ENCODE data around the gene BRWD1. TPM values are rescaled to one million over a fixed set of nuclear protein-coding genes. Genes with fewer than 3 reads are reported as not detected.

BRWD1 gene
- total RNA-seq, 1 donor from 2014 or later = 142 TPM

GRCh38 chr21:39189857-39190604, 123.4 kb downstream of the BRWD1 start:
- Histone ChIP-seq H3K27ac (ENCODE audit: low read depth, low read length) (no peak overlapping the region), H3K9ac (ENCODE audit: low read depth in 1 of 3, low read length in 3 of 3) (no peak overlapping the region), H3K4me3 (ENCODE audit: low read length in 3 of 3) (no peak overlapping the region), H3K27me3 (ENCODE audit: control insufficient read depth in 3 of 3, insufficient read depth in 3 of 3, low read length in 3 of 3) (no peaks in the 10 kb centered on the region), H3K9me3 (ENCODE audit: control insufficient read depth in 3 of 3, low read length in 3 of 3) (no peaks in the 10 kb centered on the region), H3K36me3 (ENCODE audit: control insufficient read depth in 3 of 3, insufficient read depth in 3 of 3, low read length in 3 of 3) (peaks cover 0 to 10% (median 0%) of the 10 kb centered on the region in 3 donors), H3K4me1 (ENCODE audit: control insufficient read depth in 3 of 3, insufficient read depth in 3 of 3, low read length in 3 of 3) (no peaks in the 10 kb centered on the region)

- H3K27me3 ChIP-seq (ENCODE audit: control insufficient read depth in 3 of 3, insufficient read depth in 3 of 3, low read length in 3 of 3) = no peaks in the 10 kb centered on the region
- H3K9me3 ChIP-seq (ENCODE audit: control insufficient read depth in 3 of 3, low read length in 3 of 3) = no peaks in the 10 kb centered on the region
- no peak overlapping the region for H3K4me3 ChIP-seq (ENCODE audit: low read length in 3 of 3)
- H3K36me3 ChIP-seq (ENCODE audit: control insufficient read depth in 3 of 3, insufficient read depth in 3 of 3, low read length in 3 of 3) = no peaks in the 10 kb centered on the region
- no peak overlapping the region for H3K9ac ChIP-seq (ENCODE audit: low read depth in 1 of 3, low read length in 3 of 3)
- H3K27ac ChIP-seq (ENCODE audit: low read depth, low read length) = no peak overlapping the region
- H3K4me1 ChIP-seq (ENCODE audit: control insufficient read depth in 3 of 3, insufficient read depth in 3 of 3, low read length in 3 of 3) = no peaks in the 10 kb centered on the region
Observed at GRCh38 chr21:39188521-39189139, 124.8 kb downstream of the BRWD1 start.

GRCh38 chr21:39187141-39187540, 126.3 kb downstream of the BRWD1 start:
- H3K27ac ChIP-seq (ENCODE audit: low read depth, low read length) = no peak overlapping the region

GRCh38 chr21:39186676-39187075, 126.8 kb downstream of the BRWD1 start:
- H3K36me3 ChIP-seq (ENCODE audit: control insufficient read depth in 3 of 3, insufficient read depth in 3 of 3, low read length in 3 of 3) = no peaks in the 10 kb centered on the region
- no peak overlapping the region for H3K27ac ChIP-seq (ENCODE audit: low read depth, low read length)
- no peak overlapping the region for H3K9ac ChIP-seq (ENCODE audit: low read depth in 1 of 3, low read length in 3 of 3)
- no peaks in the 10 kb centered on the region for H3K27me3 ChIP-seq (ENCODE audit: control insufficient read depth in 3 of 3, insufficient read depth in 3 of 3, low read length in 3 of 3)
- H3K4me3 ChIP-seq (ENCODE audit: low read length in 3 of 3) = no peak overlapping the region
- peaks cover 7 to 14% (median 7%) of the 10 kb centered on the region in 3 donors for H3K4me1 ChIP-seq (ENCODE audit: control insufficient read depth in 3 of 3, insufficient read depth in 3 of 3, low read length in 3 of 3)
- H3K9me3 ChIP-seq (ENCODE audit: control insufficient read depth in 3 of 3, low read length in 3 of 3) = no peaks in the 10 kb centered on the region

More at GRCh38 chr21:39187141-39187540, 126.3 kb downstream of the BRWD1 start:
- Histone ChIP-seq H3K4me1 (ENCODE audit: control insufficient read depth in 3 of 3, insufficient read depth in 3 of 3, low read length in 3 of 3) (peaks cover 5 to 9% (median 5%) of the 10 kb centered on the region in 3 donors), H3K36me3 (ENCODE audit: control insufficient read depth in 3 of 3, insufficient read depth in 3 of 3, low read length in 3 of 3) (no peaks in the 10 kb centered on the region), H3K27me3 (ENCODE audit: control insufficient read depth in 3 of 3, insufficient read depth in 3 of 3, low read length in 3 of 3) (no peaks in the 10 kb centered on the region), H3K9ac (ENCODE audit: low read depth in 1 of 3, low read length in 3 of 3) (no peak overlapping the region), H3K9me3 (ENCODE audit: control insufficient read depth in 3 of 3, low read length in 3 of 3) (no peaks in the 10 kb centered on the region), H3K4me3 (ENCODE audit: low read length in 3 of 3) (no peak overlapping the region)

GRCh38 chr21:39185157-39185556, 128.3 kb downstream of the BRWD1 start:
- Histone ChIP-seq H3K4me3 (ENCODE audit: low read length in 3 of 3) (no peak overlapping the region), H3K36me3 (ENCODE audit: control insufficient read depth in 3 of 3, insufficient read depth in 3 of 3, low read length in 3 of 3) (no peaks in the 10 kb centered on the region), H3K4me1 (ENCODE audit: control insufficient read depth in 3 of 3, insufficient read depth in 3 of 3, low read length in 3 of 3) (peaks cover 7 to 14% (median 7%) of the 10 kb centered on the region in 3 donors), H3K9me3 (ENCODE audit: control insufficient read depth in 3 of 3, low read length in 3 of 3) (no peaks in the 10 kb centered on the region), H3K9ac (ENCODE audit: low read depth in 1 of 3, low read length in 3 of 3) (no peak overlapping the region), H3K27me3 (ENCODE audit: control insufficient read depth in 3 of 3, insufficient read depth in 3 of 3, low read length in 3 of 3) (no peaks in the 10 kb centered on the region), H3K27ac (ENCODE audit: low read depth, low read length) (no peak overlapping the region)

- Histone ChIP-seq H3K9me3 (ENCODE audit: control insufficient read depth in 3 of 3, low read length in 3 of 3) (no peaks in the 10 kb centered on the region), H3K36me3 (ENCODE audit: control insufficient read depth in 3 of 3, insufficient read depth in 3 of 3, low read length in 3 of 3) (peaks cover 0 to 2% (median 0%) of the 10 kb centered on the region in 3 donors), H3K4me3 (ENCODE audit: low read length in 3 of 3) (peak overlapping the region; percentile 88 to 91 (median 89)), H3K27me3 (ENCODE audit: control insufficient read depth in 3 of 3, insufficient read depth in 3 of 3, low read length in 3 of 3) (no peaks in the 10 kb centered on the region), H3K4me1 (ENCODE audit: control insufficient read depth in 3 of 3, insufficient read depth in 3 of 3, low read length in 3 of 3) (peaks cover 7 to 14% (median 7%) of the 10 kb centered on the region in 3 donors), H3K27ac (ENCODE audit: low read depth, low read length) (peak overlapping the region; percentile 93), H3K9ac (ENCODE audit: low read depth in 1 of 3, low read length in 3 of 3) (peak overlapping the region; percentile 83 to 97 (median 94))
Observed at GRCh38 chr21:39184050-39184980, 129.1 kb downstream of the BRWD1 start.

- Histone ChIP-seq H3K4me1 (ENCODE audit: control insufficient read depth in 3 of 3, insufficient read depth in 3 of 3, low read length in 3 of 3) (peaks cover 7 to 14% (median 7%) of the 10 kb centered on the region in 3 donors), H3K4me3 (ENCODE audit: low read length in 3 of 3) (peak within 1 kb of the TSS; percentile 88 to 91 (median 89)), H3K27ac (ENCODE audit: low read depth, low read length) (peak within 1 kb of the TSS; percentile 93)
Observed at GRCh38 chr21:39183272-39184049, 130.0 kb downstream of the BRWD1 start, which contains the start of gene PSMG1. TSS of gene PSMG1 (minus strand) at chr21:39183451. CDS start at chr21:39183385, 66 bp downstream.

GRCh38 chr21:39182484-39183271, 130.8 kb downstream of the BRWD1 start:
- Histone ChIP-seq H3K27ac (ENCODE audit: low read depth, low read length) (peak overlapping the region; percentile 93), H3K9ac (ENCODE audit: low read depth in 1 of 3, low read length in 3 of 3) (peak overlapping the region; percentile 89 to 97 (median 94)), H3K4me1 (ENCODE audit: control insufficient read depth in 3 of 3, insufficient read depth in 3 of 3, low read length in 3 of 3) (peaks cover 7 to 14% (median 7%) of the 10 kb centered on the region in 3 donors), H3K36me3 (ENCODE audit: control insufficient read depth in 3 of 3, insufficient read depth in 3 of 3, low read length in 3 of 3) (peaks cover 0 to 2% (median 0%) of the 10 kb centered on the region in 3 donors), H3K27me3 (ENCODE audit: control insufficient read depth in 3 of 3, insufficient read depth in 3 of 3, low read length in 3 of 3) (no peaks in the 10 kb centered on the region), H3K4me3 (ENCODE audit: low read length in 3 of 3) (peak overlapping the region; percentile 88 to 91 (median 89)), H3K9me3 (ENCODE audit: control insufficient read depth in 3 of 3, low read length in 3 of 3) (no peaks in the 10 kb centered on the region)

More at GRCh38 chr21:39183272-39184049, 130.0 kb downstream of the BRWD1 start, which contains the start of gene PSMG1:
- no peaks in the 10 kb centered on the region for H3K9me3 ChIP-seq (ENCODE audit: control insufficient read depth in 3 of 3, low read length in 3 of 3)
- peak within 1 kb of the TSS; percentile 89 to 97 (median 94) for H3K9ac ChIP-seq (ENCODE audit: low read depth in 1 of 3, low read length in 3 of 3)
- H3K27me3 ChIP-seq (ENCODE audit: control insufficient read depth in 3 of 3, insufficient read depth in 3 of 3, low read length in 3 of 3) = no peaks in the 10 kb centered on the region
- peaks cover 0 to 2% (median 0%) of the 10 kb centered on the region in 3 donors for H3K36me3 ChIP-seq (ENCODE audit: control insufficient read depth in 3 of 3, insufficient read depth in 3 of 3, low read length in 3 of 3)
